T-helper 22 cell (primary cell): ENCODE measurements around the gene IWS1.
"Not testable (repeated sequence)": the region's sequence is repeated elsewhere in the genome, so short reads cannot be mapped to it uniquely, and the experiment has no call there.

Experiments
- DNase-seq: peaks from one replicate; pipeline ENCODE4 v3.0.0-alpha.2; 2020; ENCODE audit warnings: low read depth

Gene IWS1

GRCh38 chr2:127454595-127455565, 71.4 kb downstream of the IWS1 start:
- DNase-seq: no peak

DNA sequence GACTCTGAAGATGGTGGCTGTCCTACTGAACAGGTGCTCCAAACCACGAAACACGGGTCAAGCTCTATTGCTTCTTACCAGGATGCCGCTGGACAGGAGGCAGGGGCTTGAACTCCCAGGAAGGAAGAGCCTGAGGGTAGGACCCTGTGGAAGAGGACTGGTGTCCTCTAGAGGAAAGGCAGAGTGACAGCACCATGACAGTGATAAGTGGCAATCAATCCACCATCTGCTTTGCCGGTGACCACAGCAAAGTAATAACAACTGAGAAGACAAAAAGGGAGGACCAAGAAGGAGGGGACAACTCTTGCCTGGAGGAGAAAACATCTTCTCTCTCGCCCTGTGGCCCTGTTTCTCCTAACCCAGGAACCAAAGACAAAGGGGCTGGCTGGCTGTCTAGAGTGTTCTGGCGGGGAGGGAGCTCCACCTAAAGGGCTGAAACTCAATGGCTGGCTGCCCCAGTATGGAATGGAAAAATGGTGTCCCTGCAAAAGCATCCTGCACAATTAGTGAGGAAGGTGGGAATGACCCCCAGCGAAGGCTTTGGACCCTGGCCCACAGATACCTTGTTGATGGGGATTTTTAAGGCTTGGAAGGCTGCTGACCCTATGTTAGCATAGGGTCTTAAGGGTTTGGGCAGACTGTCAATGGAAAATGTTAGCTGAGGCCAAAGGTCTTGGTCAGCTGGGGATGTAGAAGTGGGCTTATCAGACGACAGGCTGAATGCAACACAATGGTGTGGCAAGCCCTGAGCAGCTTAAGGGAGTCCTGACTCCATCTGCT, 72.7 kb downstream of the IWS1 start:
- DNase-seq: no peak

GRCh38 chr2:127453013-127453391, 73.3 kb downstream of the IWS1 start:
- DNase-seq: no peak

DNA sequence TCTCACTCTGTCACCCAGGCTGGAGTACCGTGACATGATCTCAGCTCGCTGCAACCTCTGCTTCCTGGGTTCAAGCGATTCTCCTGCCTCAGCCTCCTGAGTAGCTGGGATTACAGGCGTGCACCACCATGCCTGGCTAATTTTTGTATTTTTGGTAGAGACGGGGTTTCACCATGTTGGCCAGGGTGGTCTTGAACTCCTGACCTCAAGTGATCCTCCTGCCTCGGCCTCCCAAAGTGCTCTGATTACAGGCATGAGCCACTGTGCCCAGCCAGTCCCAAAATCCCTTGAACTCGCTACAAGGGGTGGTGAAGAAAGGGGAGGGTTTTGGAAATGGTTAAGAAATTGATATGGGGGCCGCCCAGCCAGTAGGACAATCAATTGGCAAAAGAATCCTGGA, 73.9 kb downstream of the IWS1 start:
- not testable (repeated sequence) for DNase-seq

- DNase-seq: no peak
Measured at GRCh38 chr2:127451981-127452380, 74.3 kb downstream of the IWS1 start.

- DNase-seq: no peak
Measured at GRCh38 chr2:127449898-127450297, 76.4 kb downstream of the IWS1 start.

DNA sequence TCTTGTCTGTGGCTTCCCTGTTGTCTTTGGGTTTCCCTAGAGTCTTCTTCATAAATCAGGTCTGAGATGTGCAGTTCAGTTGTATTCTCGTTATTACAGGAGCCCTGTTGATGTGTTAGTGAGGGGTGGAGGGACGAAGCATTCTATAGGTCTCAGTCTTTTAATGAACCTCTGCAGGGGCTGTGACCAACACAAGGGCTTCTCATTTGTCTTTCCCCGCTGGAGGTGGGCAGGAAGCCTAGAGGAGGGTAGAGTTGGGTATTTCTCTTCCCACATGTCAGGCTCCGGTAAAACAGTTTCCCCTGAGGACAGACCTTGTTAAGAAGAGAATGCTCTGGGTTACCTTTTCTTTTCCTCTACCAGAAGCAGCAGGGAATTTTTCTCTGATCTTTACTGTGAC, 76.9 kb downstream of the IWS1 start:
- no peak for DNase-seq

GRCh38 chr2:127448526-127448925, 77.8 kb downstream of the IWS1 start:
- DNase-seq: no peak

- DNase-seq: no peak
Measured at GRCh38 chr2:127439343-127439742, 86.9 kb downstream of the IWS1 start.

DNA sequence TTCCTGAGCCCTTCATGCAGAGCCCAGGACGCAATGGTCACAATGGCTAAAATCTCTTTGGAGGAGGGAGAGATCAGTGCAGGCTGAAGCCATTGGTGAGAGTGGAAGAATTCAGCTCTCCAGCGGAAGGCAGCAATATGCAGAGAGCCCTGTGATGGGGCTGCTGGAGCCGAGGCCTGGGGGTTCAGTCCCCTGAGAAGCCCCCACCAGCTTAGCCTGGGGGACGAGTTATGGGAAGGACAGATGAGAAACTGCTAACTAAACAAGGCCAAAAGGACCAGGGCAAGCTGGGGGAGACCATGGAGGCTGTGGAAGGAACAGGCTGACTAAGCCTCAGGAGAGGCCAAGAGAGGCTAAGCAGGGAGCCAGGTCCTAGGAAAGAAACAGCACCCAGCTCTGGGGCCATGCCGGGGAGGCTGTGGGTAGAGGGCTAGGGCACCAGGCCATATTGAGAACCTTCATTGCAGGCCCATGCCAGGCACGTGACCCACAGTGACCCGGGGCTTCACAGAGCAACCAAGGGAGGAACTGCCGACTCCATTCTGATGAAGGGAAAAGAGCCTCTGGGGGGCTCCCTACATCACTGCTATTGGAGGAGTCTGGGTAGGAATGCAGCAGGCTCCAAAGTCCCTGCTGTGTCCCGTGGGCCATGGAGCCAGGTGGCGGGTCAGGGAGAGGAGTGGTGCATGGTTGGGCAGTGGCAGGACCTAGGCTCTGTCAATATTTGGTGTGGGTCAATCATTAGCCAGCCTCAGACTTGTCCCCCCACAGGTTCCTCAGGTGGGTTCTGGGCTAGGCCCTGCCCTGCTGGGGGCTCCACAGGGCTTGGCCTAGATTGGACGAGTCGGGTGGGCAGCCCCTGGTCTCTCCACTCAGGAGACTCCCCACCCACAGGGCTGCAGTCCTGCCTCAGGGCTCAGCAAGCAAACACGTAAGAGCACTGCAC, 88.2 kb downstream of the IWS1 start:
- DNase-seq: no peak

DNA sequence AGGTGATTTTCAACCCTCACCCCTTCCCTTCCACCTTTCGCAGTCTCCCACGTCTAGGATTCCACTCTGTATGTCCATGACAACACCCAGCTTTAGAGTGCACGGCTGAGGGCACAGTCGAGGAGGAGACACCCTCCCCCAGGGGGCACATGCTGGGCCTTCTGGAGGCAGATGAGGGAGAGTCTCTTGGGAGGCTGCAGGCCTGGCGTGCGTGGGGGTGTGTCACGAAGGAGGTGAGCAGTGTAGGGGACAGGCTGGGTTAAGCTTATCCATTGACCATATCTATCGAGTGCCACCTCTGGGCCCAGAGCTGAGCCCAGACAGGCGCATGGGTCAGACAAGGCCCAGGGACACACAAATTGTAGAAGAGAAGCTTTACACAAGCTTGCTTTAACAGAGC, 89.2 kb downstream of the IWS1 start:
- DNase-seq: no peak

GRCh38 chr2:127434515-127434914, 91.8 kb downstream of the IWS1 start:
- DNase-seq: no peak

DNA sequence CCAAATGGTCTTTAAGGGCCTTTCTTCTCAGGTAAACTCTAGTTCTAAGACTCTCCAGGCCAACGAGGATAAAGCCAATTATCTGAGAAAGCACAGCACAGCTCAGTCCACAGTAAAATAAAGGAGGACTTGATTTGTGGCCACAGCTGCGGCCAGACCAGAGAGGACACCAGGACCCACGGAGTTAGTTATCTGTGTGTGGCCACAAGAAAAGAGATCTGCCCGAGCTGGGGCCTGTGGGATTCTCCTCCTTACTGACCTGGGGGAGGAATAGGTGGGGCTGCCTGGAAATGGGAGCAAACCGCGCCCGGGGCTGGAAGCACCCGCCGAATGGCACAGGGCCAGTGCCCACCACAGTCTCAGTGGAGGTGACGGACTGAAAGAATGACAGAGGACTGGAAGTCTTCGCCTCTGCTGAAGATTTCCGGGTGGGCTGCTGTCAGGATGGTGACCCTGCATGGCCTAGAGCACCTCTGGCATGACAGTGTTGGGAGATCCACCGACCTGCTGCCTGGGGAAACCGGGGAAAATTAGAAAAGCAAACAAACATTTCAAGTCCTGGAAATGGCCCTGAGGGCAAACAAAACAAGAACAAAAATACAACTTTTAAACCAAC, 94.8 kb downstream of the IWS1 start:
- no peak for DNase-seq
